Stimulated activated CD8-positive, alpha-beta memory T cell treated with anti-CD3 and anti-CD28 coated beads, Interleukin-15, amount 100 ng/mL, for 1 hour (primary cell): Measurements from ENCODE around the gene CDT1.
"Not testable (repeated sequence)": the region's sequence is repeated elsewhere in the genome, so short reads cannot be mapped to it uniquely, and the experiment has no call there.

Source experiments
- DNase-seq: peaks from one replicate; pipeline ENCODE4 v3.0.0-alpha.2; 2020; ENCODE audit warnings: low read depth

Gene CDT1

DNA sequence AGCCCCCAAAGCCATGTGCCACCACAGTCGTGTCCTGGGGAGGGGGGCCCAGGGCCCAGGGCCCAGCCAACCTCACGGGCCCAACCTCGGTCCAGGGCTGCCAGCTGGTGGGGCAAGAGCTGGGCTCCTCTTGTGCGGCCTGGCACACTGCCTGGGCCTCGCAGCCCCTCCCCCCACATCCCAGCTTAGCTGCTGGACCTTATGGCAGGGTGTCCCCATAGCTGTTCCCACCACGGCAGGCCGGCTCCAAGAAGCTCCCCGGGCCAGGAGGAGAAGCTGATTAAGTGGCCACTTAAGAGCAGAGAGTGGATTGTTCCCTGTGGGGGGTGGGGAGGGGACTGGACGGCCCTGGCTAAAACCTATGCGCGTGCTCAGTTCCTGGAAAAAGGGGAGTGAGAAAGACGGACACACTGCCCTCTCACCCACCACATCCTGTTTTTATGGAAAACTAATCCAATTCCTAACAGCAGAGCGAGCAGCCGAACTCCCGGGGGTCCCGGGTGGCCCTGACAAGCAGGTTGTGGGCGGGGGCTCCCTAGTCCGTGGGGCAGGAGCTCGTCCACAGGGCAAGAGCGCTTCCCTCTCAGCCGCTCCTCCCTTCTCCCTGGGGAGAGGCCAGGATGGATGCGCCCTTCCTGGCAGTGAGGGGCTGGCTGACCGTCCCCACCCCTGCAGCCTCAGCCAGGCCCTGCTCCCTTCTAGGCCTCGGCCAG is 35.4 kb upstream of the CDT1 start:
- no peak for DNase-seq

DNA sequence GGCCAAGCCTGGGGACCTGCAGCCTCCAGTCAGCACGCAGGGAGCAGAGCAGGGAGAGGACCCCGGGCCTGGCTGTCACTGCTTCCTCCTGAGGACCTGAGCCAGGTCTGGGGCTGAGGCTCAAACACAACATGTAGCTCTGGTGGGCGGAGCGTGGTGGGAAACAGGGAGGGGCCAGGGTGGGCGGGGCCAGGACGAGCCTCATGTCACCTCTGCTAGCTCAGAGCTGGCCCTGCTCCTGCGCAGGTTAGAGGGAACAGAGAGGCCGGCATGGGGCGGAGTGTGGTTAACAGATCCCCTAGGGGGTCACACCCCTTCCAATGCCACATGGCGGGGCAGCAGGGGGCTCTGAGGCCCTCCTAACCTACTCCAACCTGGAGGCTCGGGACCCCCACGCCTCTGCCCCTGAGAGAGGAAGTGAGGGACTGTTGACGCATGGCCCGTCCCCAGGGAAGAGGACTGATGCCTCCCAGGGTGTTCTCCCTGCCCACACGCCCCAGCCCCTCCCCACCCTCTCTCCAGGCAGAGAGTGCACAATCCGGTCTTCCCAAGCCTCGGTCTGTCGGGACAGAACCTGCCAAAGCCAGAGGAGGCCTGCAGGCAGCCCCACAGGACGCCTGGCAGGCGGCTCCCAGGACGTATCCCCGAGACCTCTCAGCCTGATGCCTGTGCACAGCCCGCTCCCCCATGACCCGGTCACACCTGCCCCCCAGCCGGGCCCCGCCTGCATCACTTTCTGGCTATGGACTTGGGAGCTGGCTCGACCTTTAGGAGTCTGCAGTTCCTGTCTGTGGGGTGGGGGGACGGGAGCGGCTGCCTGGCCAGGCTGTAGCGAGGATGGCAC is 33.8 kb upstream of the CDT1 start:
- no peak for DNase-seq

DNA sequence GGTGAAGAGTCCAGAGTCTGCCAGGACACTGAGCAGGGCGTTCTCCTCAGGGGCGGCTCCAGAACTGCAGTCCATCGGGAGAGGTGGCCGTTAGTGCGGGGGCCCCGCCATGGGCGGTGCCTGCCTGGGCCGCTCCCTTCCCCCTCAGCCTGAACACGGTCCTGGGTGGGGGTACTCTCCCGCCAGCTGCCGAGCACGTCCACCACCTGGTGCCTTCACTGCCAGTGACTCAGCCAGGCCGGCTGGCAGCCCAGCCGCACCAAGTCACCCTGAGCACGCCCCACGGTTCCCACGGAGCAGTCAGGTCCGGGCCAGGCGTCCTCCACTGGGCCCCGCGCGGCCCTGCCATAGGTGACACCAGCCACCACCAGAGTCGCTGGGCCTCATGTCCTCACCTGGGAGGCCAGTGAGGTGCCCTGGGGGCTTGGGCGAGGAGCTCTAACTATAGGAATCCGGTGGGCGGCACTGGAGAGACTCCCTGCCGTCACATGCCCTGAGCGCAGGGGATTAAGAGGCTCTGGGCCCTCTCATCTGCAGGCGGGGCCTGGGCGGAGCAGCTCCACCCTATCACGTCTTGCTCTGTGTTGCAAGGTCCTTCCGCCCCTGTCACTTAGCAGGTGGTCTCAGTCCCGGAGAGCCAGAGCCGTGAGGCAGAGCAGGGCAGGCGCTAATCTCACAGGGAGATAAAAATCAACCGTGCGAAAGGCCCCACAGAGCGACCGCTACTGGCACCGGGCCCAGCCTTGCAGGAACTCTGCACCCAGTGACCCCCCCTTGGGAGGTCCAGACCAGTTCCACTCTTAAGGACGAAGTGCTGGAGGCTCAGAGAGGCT is 32.9 kb upstream of the CDT1 start:
- no peak for DNase-seq

DNA sequence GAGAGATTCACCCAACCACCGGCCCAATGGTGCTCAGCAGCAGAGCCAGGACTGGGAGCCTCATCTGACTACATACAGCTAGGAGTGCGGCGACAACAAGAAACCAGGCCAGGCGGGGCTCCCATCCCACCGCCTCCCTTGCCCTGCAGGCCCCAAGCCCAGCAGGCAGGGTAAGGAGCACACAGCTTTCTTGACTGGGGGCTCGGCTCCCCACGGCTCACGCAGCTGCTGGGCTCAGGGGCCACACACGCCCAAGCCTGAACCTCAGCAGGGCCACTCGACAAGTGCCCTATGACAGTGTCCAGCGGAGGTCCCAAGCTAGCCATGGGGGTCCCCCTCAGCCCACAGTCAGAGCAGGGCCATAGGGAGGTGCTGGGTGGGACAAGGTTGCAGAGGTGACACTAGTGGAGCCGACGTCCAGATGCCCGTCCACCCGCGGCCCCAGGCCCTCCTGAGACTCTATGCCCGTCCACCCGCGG is 32.3 kb upstream of the CDT1 start:
- DNase-seq: no peak

DNA sequence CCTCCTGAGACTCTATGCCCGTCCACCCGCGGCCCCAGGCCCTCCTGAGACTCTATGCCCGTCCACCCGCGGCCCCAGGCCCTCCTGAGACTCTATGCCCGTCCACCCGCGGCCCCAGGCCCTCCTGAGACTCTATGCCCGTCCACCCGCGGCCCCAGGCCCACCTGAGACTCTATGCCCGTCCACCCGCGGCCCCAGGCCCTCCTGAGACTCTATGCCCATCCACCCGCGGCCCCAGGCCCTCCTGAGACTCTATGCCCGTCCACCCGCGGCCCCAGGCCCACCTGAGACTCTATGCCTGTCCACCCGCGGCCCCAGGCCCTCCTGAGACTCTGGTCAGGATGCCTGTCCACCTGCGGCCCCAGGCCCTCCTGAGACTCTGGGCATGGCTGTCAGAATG is 31.8 kb upstream of the CDT1 start:
- not testable (repeated sequence) for DNase-seq

DNA sequence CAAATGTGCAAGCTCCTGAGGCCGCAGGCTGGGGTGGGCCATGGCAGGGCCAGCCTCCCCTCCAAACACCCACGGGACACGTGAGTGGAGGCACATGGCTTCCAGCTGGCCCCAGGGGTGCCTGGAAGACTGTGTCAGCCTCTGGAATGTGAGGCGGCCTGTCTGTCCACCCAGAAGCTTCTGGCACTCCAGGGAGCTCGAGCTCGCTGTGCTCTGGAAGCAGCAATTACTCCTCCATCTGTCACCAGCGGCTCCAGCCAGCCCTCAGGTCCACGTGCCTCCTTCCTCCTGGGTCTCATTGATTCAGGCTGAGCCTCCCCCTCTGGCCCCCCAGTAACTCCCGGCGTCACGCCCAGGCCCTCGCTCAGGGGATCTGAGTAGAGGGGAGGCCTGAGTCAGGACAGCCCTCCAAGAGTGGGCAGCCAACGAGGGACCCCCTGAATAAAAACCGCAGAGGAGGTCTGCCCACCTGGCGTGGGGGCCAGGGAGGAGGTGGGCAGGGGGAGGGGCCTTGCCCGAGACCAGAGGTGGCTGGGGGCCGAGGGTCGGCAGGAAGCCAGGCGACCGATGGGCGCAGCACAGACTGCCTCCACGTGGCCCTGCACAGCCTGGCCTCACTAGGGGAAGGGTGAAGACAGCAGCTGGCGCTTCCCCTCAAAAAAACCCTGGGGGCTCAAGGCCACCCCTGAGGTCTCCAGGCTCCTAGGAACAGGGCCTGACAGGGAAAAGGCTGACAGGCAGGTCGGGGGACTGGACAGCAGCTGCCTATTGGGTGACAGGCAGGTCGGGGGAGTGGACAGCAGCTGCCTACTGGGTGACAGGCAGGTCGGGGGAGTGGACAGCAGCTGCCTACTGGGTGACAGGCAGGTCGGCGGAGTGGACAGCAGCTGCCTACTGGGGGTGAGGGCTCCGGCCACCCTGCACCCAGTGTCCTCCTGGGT is 30.4 kb upstream of the CDT1 start:
- no peak for DNase-seq

DNA sequence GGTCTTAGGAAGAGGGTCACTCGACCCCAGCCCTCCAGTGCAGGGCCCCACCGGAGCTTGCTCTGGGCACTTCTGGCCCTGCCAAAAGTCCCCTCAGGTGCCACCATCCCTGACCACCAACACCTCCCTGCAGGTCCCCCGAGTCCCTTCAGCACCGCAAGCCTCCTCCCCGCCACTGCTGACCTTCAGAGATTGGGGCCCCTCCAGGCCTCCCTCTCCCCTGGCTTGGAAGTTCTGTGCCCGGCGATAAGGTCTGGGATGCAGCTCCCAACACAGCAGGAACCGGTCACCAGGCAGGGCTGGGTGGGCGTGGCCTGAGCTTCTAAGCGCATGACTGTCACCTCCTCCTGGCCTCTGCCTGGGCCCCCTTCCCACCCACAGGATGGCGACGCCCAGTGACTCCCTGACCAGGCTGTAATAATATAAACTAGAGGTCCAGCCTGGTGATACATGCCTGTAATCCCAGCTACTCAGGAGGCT is 29.7 kb upstream of the CDT1 start:
- DNase-seq: no peak

DNA sequence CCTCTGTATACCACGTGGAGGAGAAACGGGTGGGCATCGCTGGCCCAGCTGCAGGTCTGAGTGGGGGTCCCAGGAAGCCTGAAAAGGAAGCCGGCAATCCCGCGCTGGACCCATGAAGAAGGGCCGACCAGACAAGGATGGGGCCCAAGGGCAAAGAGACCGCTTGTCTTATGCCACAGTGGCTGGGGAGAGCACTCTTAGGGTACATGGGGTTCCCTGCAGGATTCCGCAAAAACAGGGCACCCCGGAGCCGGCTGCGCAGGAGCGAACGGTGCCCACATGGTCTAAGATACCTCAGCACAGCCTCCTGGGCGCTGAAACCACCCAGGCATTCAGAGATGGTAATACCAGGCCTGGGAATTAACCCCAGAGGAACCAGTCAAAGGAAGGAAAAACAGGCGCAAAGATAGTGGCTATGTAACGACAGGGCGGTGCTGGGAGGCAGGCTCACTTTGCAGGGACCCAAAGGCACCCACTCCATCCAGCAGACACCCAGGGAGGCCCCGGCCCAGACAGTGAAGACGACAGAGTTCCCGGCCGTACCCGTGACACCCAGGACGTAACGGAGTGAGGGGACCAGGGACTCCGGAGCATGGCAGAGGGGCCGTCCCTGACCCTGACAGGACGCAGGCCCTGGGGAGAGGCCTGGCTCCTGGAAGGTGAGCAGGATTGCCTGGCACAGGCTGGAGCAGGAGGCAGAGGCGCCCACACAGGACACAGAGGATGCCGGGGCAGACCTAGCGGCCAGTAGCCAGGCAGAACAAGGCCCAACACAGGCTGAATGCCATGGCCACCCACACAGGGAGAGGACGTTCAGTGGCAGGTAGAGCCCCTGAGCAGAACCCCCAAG is 28.8 kb upstream of the CDT1 start:
- DNase-seq: no peak

DNA sequence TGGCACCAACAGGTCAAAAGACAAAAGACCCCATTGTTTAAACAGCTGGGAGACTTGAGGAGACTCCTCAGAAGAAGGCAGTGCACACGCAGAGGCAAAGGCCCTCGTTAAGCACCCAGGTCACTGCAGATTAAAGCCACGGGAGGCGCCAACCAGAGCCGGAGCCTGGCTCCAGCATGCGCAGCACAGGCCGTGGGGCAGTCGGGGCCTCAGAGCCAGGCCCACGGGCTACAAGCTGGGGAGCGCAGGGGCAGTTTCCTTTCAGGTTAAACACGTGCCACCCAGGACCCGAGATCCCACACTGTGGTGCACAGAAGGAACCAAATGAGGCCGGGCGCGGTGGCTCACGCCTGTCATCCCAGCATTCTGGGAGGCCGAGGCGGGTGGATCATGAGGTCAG is 27.8 kb upstream of the CDT1 start:
- DNase-seq: no peak

DNA sequence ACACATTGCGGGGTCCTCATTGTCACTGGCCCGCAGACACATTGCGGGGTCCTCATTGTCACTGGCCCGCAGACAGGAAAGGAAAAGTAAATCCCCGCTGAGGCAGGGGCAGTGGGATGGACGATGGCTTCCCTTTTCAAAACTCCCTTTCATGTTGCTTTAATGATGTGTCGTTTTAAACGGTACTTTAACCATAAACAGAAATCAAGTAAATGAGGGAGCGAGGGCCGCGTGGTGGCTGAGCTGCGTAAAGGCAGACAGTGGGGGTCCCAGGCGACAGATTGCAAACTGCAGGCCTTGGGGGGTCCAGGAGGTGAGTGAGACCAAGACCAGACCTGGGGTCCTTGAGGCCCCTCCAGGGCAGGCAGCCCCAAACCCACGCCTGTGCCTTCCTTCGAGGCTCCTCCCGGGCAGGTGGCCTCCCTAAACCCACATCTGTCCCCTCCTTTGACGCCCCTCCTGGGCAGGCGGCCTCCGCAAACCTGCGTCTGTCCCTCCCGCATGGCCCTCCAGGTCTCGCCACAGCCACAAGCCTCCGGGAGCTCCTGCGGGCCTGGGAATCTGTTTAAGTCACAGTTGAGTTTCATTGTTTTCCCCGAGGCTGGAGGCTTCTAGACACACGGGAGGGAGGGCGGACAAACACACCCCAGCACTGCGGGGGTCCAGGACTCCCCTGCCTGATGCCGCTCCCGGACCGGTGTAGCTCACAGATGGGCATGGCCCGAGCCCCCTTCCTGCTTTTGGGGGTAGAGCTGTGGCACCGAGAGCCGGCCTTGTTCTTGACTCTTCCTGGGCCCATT is 25.9 kb upstream of the CDT1 start:
- DNase-seq: no peak

DNA sequence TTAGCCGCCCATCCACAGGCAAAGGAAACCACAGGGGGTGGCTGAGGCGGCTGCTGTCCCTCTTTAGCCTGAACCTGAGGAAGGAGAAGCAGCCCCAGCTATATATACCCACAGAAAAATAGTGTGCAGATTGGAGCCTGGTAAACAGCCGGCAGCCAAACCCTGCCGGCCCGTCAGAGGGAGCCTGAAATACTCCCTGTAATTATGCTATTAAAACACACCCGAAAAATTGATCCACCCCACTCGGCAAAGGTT is 25.4 kb upstream of the CDT1 start:
- DNase-seq: no peak

DNA sequence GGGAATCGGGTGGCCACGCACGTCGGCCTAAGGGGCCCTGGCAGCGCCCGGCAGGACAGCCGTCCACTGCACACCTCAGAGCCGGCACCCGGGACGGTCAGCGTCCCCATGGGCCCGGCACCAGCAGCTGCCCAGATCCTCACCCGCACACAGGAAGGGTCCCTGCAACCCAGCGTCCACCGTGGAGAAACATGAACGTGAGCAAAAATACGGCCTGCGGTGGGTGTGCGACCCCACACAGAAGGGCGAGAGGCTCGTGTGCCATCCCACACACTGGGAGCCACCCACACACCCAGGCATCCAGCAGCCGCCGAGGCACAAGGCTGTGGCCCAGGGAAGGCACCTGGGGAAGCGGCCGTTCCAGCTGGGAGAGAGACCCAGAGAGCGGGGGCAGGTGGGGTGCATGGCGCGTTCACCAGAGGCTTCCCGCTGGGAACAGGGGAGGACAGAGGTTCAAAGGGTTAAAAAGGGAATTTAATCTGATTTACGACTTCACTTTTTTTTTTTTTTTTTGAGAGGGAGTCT is 25.0 kb upstream of the CDT1 start:
- DNase-seq: no peak

DNA sequence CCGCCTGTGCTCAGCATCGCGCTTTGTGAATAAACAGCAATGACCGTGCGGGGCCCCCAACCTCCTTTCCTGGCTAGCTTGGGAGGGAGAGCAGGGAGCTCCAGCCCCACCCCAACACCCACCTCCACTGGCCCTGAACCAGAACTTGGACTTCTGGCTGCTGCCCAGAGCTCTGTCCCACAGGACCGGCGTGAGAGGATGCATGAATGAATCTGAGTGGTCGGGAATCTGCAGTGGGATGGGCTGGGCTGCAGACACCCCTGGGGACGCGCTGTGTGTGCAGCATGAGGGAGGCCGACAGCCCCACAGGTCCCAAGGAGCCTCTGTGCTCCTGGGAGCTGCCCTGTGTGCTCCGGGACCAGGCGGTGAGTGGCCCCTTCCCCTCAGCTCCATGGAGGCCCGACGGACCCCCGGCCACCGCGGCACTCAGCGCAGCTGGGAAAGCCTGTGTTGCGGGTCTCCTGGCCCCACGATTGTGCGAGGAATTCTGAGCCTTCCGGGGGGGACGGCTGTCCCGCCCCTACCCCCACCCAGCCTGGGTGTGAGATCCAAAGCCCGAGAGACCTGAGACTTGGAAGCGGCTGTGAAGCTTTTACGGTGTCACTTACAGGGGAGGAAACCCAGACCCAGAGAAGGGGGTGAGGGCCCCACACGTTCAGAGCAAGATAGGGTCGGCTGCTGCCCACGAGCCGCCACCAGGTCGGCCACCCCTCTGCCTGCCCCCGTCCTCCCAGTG is 24.0 kb upstream of the CDT1 start:
- DNase-seq: no peak

DNA sequence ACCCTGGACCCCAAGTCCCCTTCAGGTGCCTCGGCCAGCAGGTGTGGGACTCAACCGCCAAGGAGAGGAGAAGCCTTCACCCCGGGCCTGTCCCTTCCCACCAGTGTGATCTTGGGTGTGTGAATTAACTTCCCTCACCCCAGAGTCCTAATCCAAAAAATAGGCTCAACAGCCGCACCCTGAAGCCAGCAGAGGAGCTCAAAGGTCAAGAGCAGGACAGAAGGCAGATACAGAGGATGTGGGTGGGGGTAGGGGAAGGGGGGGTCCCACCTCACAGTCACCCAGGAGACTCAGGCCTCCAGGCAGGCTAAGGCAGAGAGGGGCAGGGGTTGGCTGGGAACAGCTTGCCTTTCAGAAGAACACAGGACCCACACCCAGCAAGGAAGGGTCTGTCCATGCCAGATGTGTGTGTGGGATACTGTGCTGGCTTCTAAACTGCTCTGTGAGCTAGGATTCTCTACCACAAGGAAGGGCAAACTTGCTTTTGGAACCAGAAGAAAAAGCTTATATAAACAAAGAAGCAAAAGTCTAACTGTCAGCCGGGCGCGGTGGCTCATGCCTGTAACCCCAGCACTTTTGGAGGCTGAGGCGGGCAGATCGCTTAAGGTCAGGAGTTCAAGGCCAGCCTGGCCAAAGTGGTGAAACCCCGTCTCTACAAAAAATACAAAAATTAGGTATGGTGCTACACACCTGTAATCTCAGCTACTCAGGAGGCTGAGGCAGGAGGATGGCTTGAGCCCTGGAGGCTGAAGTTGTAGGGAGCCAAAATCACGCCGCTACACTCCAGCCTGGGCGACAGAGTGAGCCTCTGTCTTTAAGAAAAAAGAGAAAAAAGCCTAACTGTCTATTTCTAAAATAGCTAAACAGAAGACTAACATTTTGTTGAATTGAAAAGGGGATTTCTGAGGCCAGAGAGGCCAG is 23.2 kb upstream of the CDT1 start:
- DNase-seq: no peak

DNA sequence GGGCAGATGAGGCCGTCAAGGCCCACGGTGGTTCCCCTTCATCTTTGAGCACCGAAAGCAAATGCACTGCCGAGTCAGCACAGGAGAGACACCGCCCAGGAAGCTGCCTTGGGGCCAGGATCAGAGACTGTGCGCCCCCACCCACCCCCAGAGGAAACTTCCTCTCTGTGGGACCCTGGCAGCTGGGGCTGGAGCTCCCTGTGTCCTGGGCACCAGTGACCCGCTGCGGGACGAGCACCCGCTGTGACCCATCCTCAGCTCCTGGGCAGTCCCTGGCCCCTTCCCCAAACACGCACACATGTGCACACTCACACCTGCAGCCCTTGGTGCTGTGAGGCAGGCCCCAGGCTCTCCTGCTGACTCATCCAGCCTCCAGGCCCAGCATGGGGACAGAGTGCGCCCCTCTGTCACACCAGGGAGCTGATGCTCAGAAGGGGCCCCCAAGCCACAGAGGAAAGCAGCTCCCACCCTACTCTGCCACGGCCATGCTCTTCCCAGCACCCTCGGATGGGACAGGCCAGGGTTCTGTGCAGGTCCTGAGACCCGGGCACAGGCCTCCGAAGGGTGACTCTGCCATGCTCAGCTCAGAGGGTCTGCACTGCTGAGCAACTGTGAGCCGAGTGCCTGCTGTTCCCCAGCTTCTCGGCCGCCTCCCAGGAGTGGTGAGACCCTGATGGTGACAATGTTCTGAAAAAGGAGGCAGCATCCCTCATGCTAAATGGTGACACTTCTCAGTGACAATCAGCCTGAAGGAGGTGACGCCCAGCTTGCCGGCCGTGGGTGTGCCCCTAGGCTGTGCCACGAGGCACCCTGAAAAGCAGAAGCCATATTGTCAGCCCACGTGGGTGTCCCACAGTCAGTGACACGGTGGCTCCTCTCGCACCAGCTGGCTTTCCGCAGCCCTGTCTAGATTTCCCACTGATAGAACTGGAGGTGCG is 22.2 kb upstream of the CDT1 start:
- DNase-seq: no peak
